HEK293 (cell line): ENCODE results near the gene ARL16.
A peak's percentile ranks its signal among the peaks of the same experiment; 100 is the strongest.

Experiments
- CTCF ChIA-PET: fragments of 350-600 bp; formaldehyde crosslinking; extraction: SDS; loops from one replicate; lab custom pipeline; 2021; ENCODE audit warnings: antibody characterized with exemption; lab: Yijun Ruan, JAX
- POLR2A ChIA-PET: fragments of 300-600 bp; formaldehyde crosslinking; extraction: SDS; loops from one replicate; lab custom pipeline; 2020; ENCODE audit warnings: antibody characterized with exemption, inconsistent platforms; lab: Yijun Ruan, JAX
- H3K27ac ChIP-seq: fragments of 200-500 bp; sonication (Bioruptor generic); 2 replicates; pipeline ENCODE4 v1.5.1; 2014; ENCODE audit warnings: low read depth, low read length, control low read depth, inconsistent platforms; ENCODE audit errors: extremely low read depth
- H3K36me3 ChIP-seq, 2 experiments: fragments of 200-500 bp in 1 of 2; sonication (Bioruptor generic) in 1 of 2; 1 replicate in 1 of 2; 2 replicates in 1 of 2; pipeline ENCODE4 v1.5.1; 2014 to 2017; ENCODE audit warnings: inconsistent platforms in 2 of 2, low read length in 2 of 2; ENCODE audit not compliant: control insufficient read depth in 2 of 2, insufficient read depth in 1 of 2
- H3K4me1 ChIP-seq: fragments of 200-500 bp; sonication (Bioruptor generic); 2 replicates; pipeline ENCODE4 v1.5.1; 2014; ENCODE audit warnings: mild to moderate bottlenecking, low read length, inconsistent platforms; ENCODE audit not compliant: control insufficient read depth, insufficient read depth
- H3K4me3 ChIP-seq: 2 replicates; pipeline ENCODE4 v1.5.1; 2011; ENCODE audit warnings: low read depth, mild to moderate bottlenecking, control low read depth, low read length, moderate library complexity
- H3K9me3 ChIP-seq: fragments of 200-500 bp; sonication (Bioruptor generic); 2 replicates; pipeline ENCODE4 v1.5.1; 2014; ENCODE audit warnings: low read depth, low read length, inconsistent platforms; ENCODE audit not compliant: control insufficient read depth, insufficient read depth
- ZNF121 ChIP-seq: fragments of 450-650 bp; formaldehyde crosslinking; IDR thresholded peaks from 2 replicates; pipeline ENCODE4 v1.5.1; 2016; ENCODE audit warnings: missing biosample characterization, missing genetic modification characterization
- ZNF404 ChIP-seq: fragments of 450-650 bp; formaldehyde crosslinking; IDR thresholded peaks from 2 replicates; pipeline ENCODE4 v1.5.1; 2017; ENCODE audit warnings: missing biosample characterization, missing genetic modification characterization
- ZNF555 ChIP-seq: fragments of 450-650 bp; formaldehyde crosslinking; conservative IDR thresholded peaks from 2 replicates; pipeline ENCODE4 v1.5.1; 2017; ENCODE audit warnings: missing biosample characterization, mild to moderate bottlenecking, missing genetic modification characterization, inconsistent platforms
- ZNF654 ChIP-seq: fragments of 450-650 bp; formaldehyde crosslinking; IDR thresholded peaks from 2 replicates; pipeline ENCODE4 v1.5.1; 2016; ENCODE audit warnings: low read depth, missing biosample characterization, missing genetic modification characterization
- ZNF677 ChIP-seq: fragments of 450-650 bp; IDR thresholded peaks from 2 replicates; pipeline ENCODE4 v1.5.0; 2018; ENCODE audit warnings: missing biosample characterization, mild to moderate bottlenecking, missing genetic modification characterization, moderate library complexity
- ZNF837 ChIP-seq: fragments of 450-650 bp; formaldehyde crosslinking; IDR thresholded peaks from 2 replicates; pipeline ENCODE4 v1.5.1; 2016; ENCODE audit warnings: missing biosample characterization, missing genetic modification characterization
- ZSCAN30 ChIP-seq: fragments of 450-650 bp; IDR thresholded peaks from 2 replicates; pipeline ENCODE4 v1.5.1; 2018; ENCODE audit warnings: missing biosample characterization, mild to moderate bottlenecking, missing genetic modification characterization, moderate library complexity
- TF ChIP-seq, protein P1 (sequence below): fragments of 450-650 bp; formaldehyde crosslinking; IDR thresholded peaks from 2 replicates; pipeline ENCODE4 v1.5.1; 2016; ENCODE audit warnings: missing biosample characterization, missing genetic modification characterization
- TF ChIP-seq, protein P2 (sequence below): fragments of 450-650 bp; formaldehyde crosslinking; conservative IDR thresholded peaks from 2 replicates; pipeline ENCODE4 v1.5.1; 2016; ENCODE audit warnings: low read depth, missing biosample characterization, missing genetic modification characterization
- TF ChIP-seq, protein P3 (sequence below): fragments of 450-650 bp; formaldehyde crosslinking; IDR thresholded peaks from 2 replicates; pipeline ENCODE4 v1.5.1; 2016; ENCODE audit warnings: missing biosample characterization, missing genetic modification characterization
- TF ChIP-seq, protein P4 (sequence below): fragments of 450-650 bp; formaldehyde crosslinking; IDR thresholded peaks from 2 replicates; pipeline ENCODE4 v1.5.1; 2016; ENCODE audit warnings: missing biosample characterization, missing genetic modification characterization
- TF ChIP-seq, protein P5 (sequence below): fragments of 450-650 bp; formaldehyde crosslinking; conservative IDR thresholded peaks from 2 replicates; pipeline ENCODE4 v1.5.1; 2016; ENCODE audit warnings: low read depth, missing biosample characterization, missing genetic modification characterization
- TF ChIP-seq, protein P6 (sequence below): fragments of 450-650 bp; formaldehyde crosslinking; IDR thresholded peaks from 2 replicates; pipeline ENCODE4 v1.5.1; 2016; ENCODE audit warnings: missing biosample characterization, missing genetic modification characterization
- TF ChIP-seq, protein P7 (sequence below): IDR thresholded peaks from 2 replicates; pipeline ENCODE4 v1.6.1; 2011; ENCODE audit warnings: mild to moderate bottlenecking, low read depth, low read length, borderline replicate concordance

ARL16 gene

DNA sequence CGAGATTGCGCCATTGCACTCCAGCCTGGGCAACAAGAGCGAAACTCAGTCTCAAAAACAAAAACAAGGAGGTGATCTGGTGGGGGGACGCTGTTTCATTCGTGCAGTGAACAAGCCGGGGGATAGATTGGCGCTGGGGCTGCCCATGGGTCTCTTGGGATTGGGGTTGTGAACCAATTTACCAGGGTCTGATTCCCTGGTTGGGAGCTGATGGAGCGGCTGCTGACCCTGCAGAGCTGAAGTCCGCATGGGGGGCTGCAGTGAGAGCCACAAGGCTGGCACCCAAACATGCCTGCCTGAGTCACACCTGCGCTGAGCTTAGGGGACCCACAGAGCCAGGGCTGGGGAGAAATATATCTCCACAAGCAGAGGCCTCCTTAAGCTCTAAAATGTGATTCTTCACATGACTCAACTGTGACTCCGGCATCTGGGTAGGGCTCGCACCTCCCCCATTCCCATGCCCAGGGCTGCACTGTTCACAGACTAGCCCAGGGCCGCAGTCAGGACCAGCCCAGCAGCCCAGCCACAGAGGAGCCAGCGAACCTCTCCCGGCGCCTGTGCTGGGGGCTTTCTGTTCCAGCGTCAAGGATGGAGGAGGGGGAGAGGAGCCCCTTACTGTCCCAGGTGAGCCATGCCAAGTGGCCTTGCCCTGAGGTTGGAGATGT is 41.6 kb downstream of the ARL16 start (continued):
- TF ChIP-seq, protein P1, sequence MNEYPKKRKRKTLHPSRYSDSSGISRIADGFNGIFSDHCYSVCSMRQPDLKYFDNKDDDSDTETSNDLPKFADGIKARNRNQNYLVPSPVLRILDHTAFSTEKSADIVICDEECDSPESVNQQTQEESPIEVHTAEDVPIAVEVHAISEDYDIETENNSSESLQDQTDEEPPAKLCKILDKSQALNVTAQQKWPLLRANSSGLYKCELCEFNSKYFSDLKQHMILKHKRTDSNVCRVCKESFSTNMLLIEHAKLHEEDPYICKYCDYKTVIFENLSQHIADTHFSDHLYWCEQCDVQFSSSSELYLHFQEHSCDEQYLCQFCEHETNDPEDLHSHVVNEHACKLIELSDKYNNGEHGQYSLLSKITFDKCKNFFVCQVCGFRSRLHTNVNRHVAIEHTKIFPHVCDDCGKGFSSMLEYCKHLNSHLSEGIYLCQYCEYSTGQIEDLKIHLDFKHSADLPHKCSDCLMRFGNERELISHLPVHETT (tag by site-specific recombination) = no peak
- no peak for TF ChIP-seq ZNF677 (tag by site-specific recombination)
- TF ChIP-seq, protein P2, sequence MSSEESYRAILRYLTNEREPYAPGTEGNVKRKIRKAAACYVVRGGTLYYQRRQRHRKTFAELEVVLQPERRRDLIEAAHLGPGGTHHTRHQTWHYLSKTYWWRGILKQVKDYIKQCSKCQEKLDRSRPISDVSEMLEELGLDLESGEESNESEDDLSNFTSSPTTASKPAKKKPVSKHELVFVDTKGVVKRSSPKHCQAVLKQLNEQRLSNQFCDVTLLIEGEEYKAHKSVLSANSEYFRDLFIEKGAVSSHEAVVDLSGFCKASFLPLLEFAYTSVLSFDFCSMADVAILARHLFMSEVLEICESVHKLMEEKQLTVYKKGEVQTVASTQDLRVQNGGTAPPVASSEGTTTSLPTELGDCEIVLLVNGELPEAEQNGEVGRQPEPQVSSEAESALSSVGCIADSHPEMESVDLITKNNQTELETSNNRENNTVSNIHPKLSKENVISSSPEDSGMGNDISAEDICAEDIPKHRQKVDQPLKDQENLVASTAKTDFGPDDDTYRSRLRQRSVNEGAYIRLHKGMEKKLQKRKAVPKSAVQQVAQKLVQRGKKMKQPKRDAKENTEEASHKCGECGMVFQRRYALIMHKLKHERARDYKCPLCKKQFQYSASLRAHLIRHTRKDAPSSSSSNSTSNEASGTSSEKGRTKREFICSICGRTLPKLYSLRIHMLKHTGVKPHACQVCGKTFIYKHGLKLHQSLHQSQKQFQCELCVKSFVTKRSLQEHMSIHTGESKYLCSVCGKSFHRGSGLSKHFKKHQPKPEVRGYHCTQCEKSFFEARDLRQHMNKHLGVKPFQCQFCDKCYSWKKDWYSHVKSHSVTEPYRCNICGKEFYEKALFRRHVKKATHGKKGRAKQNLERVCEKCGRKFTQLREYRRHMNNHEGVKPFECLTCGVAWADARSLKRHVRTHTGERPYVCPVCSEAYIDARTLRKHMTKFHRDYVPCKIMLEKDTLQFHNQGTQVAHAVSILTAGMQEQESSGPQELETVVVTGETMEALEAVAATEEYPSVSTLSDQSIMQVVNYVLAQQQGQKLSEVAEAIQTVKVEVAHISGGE (tag by site-specific recombination) = no peak
- TF ChIP-seq ZSCAN30 (tag by site-specific recombination) = no peak
- TF ChIP-seq ZNF837 = no peak
- TF ChIP-seq, protein P3, sequence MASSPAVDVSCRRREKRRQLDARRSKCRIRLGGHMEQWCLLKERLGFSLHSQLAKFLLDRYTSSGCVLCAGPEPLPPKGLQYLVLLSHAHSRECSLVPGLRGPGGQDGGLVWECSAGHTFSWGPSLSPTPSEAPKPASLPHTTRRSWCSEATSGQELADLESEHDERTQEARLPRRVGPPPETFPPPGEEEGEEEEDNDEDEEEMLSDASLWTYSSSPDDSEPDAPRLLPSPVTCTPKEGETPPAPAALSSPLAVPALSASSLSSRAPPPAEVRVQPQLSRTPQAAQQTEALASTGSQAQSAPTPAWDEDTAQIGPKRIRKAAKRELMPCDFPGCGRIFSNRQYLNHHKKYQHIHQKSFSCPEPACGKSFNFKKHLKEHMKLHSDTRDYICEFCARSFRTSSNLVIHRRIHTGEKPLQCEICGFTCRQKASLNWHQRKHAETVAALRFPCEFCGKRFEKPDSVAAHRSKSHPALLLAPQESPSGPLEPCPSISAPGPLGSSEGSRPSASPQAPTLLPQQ (tag by site-specific recombination) = no peak
- no peak for TF ChIP-seq ZNF404
- TF ChIP-seq, protein P4, sequence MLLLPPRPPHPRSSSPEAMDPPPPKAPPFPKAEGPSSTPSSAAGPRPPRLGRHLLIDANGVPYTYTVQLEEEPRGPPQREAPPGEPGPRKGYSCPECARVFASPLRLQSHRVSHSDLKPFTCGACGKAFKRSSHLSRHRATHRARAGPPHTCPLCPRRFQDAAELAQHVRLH = no peak

DNA sequence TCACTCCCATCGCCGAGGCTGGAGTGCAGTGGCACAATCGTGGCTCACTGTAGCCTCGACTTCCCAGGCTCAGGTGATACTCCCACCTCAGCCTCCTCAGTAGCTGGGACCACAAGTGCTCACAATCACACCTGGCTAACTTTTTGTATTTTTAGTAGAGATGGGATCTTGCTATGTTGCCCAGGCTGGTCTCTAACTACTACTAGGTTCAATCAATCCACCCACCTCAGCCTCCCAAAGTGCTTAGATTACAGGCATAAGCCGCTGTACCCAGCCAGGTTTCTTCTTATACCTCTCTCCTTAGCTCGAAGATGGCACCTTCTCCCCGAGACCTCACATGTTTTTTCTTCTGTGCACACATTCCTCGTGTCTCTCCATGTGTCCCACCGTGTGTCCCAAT is 43.6 kb downstream of the ARL16 start:
- ChIA-PET CTCF (no interaction called here), POLR2A (interaction anchor here (0.6 kb wide), 2 partner anchors 23 to 417 kb away, joined by 3 read pairs; partner anchors contain the start of gene CEP131)
- no peak overlapping the region for H3K27ac ChIP-seq

More for the DNA sequence above, 43.6 kb downstream of the ARL16 start:
- no peak overlapping the region for H3K4me3 ChIP-seq
- TF ChIP-seq ZNF555 (tag by site-specific recombination) = no peak
- TF ChIP-seq, protein P5, sequence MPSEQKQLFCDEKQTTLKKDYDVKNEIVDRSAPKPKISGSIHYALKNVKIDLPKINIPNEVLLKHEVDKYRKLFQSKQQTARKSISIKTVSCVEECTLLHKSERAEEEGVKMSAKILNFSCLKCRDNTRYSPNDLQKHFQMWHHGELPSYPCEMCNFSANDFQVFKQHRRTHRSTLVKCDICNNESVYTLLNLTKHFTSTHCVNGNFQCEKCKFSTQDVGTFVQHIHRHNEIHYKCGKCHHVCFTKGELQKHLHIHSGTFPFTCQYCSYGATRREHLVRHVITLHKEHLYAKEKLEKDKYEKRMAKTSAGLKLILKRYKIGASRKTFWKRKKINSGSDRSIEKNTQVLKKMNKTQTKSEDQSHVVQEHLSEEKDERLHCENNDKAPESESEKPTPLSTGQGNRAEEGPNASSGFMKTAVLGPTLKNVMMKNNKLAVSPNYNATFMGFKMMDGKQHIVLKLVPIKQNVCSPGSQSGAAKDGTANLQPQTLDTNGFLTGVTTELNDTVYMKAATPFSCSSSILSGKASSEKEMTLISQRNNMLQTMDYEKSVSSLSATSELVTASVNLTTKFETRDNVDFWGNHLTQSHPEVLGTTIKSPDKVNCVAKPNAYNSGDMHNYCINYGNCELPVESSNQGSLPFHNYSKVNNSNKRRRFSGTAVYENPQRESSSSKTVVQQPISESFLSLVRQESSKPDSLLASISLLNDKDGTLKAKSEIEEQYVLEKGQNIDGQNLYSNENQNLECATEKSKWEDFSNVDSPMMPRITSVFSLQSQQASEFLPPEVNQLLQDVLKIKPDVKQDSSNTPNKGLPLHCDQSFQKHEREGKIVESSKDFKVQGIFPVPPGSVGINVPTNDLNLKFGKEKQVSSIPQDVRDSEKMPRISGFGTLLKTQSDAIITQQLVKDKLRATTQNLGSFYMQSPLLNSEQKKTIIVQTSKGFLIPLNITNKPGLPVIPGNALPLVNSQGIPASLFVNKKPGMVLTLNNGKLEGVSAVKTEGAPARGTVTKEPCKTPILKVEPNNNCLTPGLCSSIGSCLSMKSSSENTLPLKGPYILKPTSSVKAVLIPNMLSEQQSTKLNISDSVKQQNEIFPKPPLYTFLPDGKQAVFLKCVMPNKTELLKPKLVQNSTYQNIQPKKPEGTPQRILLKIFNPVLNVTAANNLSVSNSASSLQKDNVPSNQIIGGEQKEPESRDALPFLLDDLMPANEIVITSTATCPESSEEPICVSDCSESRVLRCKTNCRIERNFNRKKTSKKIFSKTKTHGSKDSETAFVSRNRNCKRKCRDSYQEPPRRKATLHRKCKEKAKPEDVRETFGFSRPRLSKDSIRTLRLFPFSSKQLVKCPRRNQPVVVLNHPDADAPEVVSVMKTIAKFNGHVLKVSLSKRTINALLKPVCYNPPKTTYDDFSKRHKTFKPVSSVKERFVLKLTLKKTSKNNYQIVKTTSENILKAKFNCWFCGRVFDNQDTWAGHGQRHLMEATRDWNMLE = no peak
- TF ChIP-seq ZNF654 = no peak
- TF ChIP-seq, protein P6, sequence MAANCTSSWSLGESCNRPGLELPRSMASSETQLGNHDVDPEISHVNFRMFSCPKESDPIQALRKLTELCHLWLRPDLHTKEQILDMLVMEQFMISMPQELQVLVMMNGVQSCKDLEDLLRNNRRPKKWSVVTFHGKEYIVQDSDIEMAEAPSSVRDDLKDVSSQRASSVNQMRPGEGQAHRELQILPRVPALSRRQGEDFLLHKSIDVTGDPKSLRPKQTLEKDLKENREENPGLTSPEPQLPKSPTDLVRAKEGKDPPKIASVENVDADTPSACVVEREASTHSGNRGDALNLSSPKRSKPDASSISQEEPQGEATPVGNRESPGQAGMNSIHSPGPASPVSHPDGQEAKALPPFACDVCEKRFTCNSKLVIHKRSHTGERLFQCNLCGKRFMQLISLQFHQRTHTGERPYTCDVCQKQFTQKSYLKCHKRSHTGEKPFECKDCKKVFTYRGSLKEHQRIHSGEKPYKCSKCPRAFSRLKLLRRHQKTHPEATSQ (tag by site-specific recombination) = no peak
- TF ChIP-seq, protein P7, sequence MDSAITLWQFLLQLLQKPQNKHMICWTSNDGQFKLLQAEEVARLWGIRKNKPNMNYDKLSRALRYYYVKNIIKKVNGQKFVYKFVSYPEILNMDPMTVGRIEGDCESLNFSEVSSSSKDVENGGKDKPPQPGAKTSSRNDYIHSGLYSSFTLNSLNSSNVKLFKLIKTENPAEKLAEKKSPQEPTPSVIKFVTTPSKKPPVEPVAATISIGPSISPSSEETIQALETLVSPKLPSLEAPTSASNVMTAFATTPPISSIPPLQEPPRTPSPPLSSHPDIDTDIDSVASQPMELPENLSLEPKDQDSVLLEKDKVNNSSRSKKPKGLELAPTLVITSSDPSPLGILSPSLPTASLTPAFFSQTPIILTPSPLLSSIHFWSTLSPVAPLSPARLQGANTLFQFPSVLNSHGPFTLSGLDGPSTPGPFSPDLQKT = no peak
- TF ChIP-seq ZNF121 (tag by site-specific recombination) = peak; percentile 78
- H3K9me3 ChIP-seq = no peaks in the 10 kb centered on the region
- peaks cover 9% of the 10 kb centered on the region; the same call in 1 of the 2 replicates for H3K4me1 ChIP-seq
- no peaks in the 10 kb centered on the region; a peak in 1 of 3 replicates for H3K36me3 ChIP-seq
